GM12878 (cell line): Measurements from ENCODE around the gene COX6A2. TPM values are rescaled to one million over a fixed set of nuclear protein-coding genes. Genes with fewer than 3 reads are reported as not detected.

Experiments
- ATAC-seq: fragments of 200-7000 bp; cut with Tn5 transposase; 3 replicates; pipeline ENCODE4 v1.9.1; 2020; ENCODE audit warnings: mild to moderate bottlenecking, moderate library complexity
- BruUV-seq: library from RNA; stranded (reverse); fragments of 400-500 nt; replicated peaks from 2 replicates; lab custom pipeline; 2021; lab: Mats Ljungman, UMichigan
- CTCF ChIA-PET: fragments of 300-600 bp; sonication (Branson Sonifier 250); formaldehyde crosslinking; extraction: SDS; loops from one replicate; lab custom pipeline; 2021; ENCODE audit warnings: inconsistent platforms; lab: Yijun Ruan, JAX
- POLR2A ChIA-PET: fragments of 350-600 bp; formaldehyde crosslinking; extraction: SDS; loops from one replicate; lab custom pipeline; 2021; ENCODE audit warnings: inconsistent platforms; lab: Charles Lee
- RAD21 ChIA-PET: fragments of 300-600 bp; sonication (Branson Sonifier 250); formaldehyde crosslinking; loops from one replicate; lab custom pipeline; 2023; ENCODE audit warnings: antibody characterized with exemption; ENCODE audit not compliant: unreplicated experiment; lab: Charles Lee
- SMC1A ChIA-PET: fragments of 300-600 bp; sonication (Branson Sonifier 250); formaldehyde crosslinking; loops from one replicate; lab custom pipeline; 2023; ENCODE audit not compliant: unreplicated experiment, uncharacterized antibody; lab: Charles Lee
- DNase-seq: peaks from one replicate; pipeline ENCODE4 v3.0.0-alpha.2; 2011; ENCODE audit warnings: low read depth, low spot score
- FAIRE-seq: peaks from 3 replicates; lab custom pipeline; 2011; peaks lifted over from hg19 to GRCh38; lab: Jason Lieb, UNC
- H2AFZ ChIP-seq: 2 replicates; pipeline ENCODE4 v1.6.0; 2011; ENCODE audit warnings: low read depth, low read length, control low read depth; ENCODE audit not compliant: control insufficient read depth
- H3K27ac ChIP-seq: 2 replicates; pipeline ENCODE4 v1.5.1; 2011; ENCODE audit warnings: control low read depth; ENCODE audit not compliant: control insufficient read depth, insufficient read depth
- H3K27me3 ChIP-seq, 2 experiments: replicated peaks in 1 of 2; 2 replicates each; pipeline versions ENCODE4 v1.6.0 to v1.6.1; 2011; ENCODE audit warnings: low read length in 1 of 2; ENCODE audit not compliant: control insufficient read depth in 2 of 2, insufficient read depth in 2 of 2
- H3K36me3 ChIP-seq, 2 experiments: 2 replicates each; pipeline ENCODE4 v1.5.1; 2011; ENCODE audit warnings: low read length in 1 of 2; ENCODE audit not compliant: control insufficient read depth in 2 of 2, insufficient read depth in 2 of 2
- H3K4me1 ChIP-seq: 2 replicates; pipeline ENCODE4 v1.6.1; 2011; ENCODE audit warnings: mild to moderate bottlenecking, low read length, moderate library complexity, mixed read lengths; ENCODE audit not compliant: control insufficient read depth, insufficient read depth
- H3K4me2 ChIP-seq: 2 replicates; pipeline ENCODE4 v1.6.0; 2011; ENCODE audit warnings: control low read depth; ENCODE audit not compliant: control insufficient read depth, insufficient read depth
- H3K4me3 ChIP-seq: fragments of 200-600 bp; sonication (generic); 2 replicates; pipeline ENCODE4 v1.5.1; 2016
- H3K79me2 ChIP-seq: 2 replicates; pipeline ENCODE4 v1.6.0; 2011; ENCODE audit warnings: low read length; ENCODE audit not compliant: control insufficient read depth, insufficient read depth
- H3K9ac ChIP-seq: 2 replicates; pipeline ENCODE4 v1.8.0; 2011; ENCODE audit warnings: low read length, control low read depth, mixed read lengths; ENCODE audit not compliant: control insufficient read depth, insufficient read depth
- H3K9me3 ChIP-seq: replicated peaks from 3 replicates; pipeline ENCODE4 v1.5.1; 2011; ENCODE audit warnings: mild to moderate bottlenecking, low read length; ENCODE audit not compliant: control insufficient read depth, insufficient read depth
- H4K20me1 ChIP-seq: 2 replicates; pipeline ENCODE4 v1.6.0; 2011; ENCODE audit not compliant: control insufficient read depth, insufficient read depth
- ASH2L ChIP-seq: fragments of 300-600, 200-600 bp; sonication (generic); IDR thresholded peaks from 2 replicates; pipeline ENCODE4 v1.6.1; 2017; ENCODE audit warnings: low read depth, mild to moderate bottlenecking, borderline replicate concordance
- BRCA1 ChIP-seq: IDR thresholded peaks from 2 replicates; pipeline ENCODE4 v1.6.1; 2011; ENCODE audit warnings: low read depth, low read length, improper control_type of control experiment
- CREM ChIP-seq: IDR thresholded peaks from 2 replicates; pipeline ENCODE4 v1.6.1; 2014; ENCODE audit warnings: antibody characterized with exemption, low read depth
- E4F1 ChIP-seq: fragments of 450-650 bp; IDR thresholded peaks from 2 replicates; pipeline ENCODE4 v1.6.1; 2018; ENCODE audit warnings: borderline replicate concordance, mild to moderate bottlenecking; ENCODE audit not compliant: partially characterized antibody
- EGR1 ChIP-seq, 2 experiments: IDR thresholded peaks; 1 replicate in 1 of 2; 2 replicates in 1 of 2; pipeline ENCODE4 v1.6.1; 2011 to 2012; ENCODE audit warnings: low read depth in 2 of 2, low read length in 2 of 2, borderline replicate concordance in 1 of 2, mild to moderate bottlenecking in 1 of 2, moderate library complexity in 1 of 2
- EP300 ChIP-seq, 2 experiments: fragments of 150-350 bp in 1 of 2; IDR thresholded peaks; 2 replicates each; pipeline ENCODE4 v1.6.1; 2011 to 2012; ENCODE audit warnings: low read depth in 2 of 2, low read length in 2 of 2, borderline replicate concordance in 1 of 2, improper control_type of control experiment in 1 of 2, inconsistent platforms in 1 of 2; ENCODE audit not compliant: control insufficient read depth in 1 of 2
- EZH2 ChIP-seq: IDR thresholded peaks from 2 replicates; pipeline ENCODE4 v1.6.1; 2012; ENCODE audit warnings: low read depth, mild to moderate bottlenecking, control low read depth, inconsistent platforms, low read length, borderline replicate concordance; ENCODE audit not compliant: control insufficient read depth
- HDAC2 ChIP-seq: fragments of 200-600 bp; sonication (generic); IDR thresholded peaks from 2 replicates; pipeline ENCODE4 v1.6.1; 2017
- MTA3 ChIP-seq: IDR thresholded peaks from 2 replicates; pipeline ENCODE4 v1.6.1; 2012; ENCODE audit warnings: low read length, inconsistent platforms, borderline replicate concordance
- NR2F1 ChIP-seq: fragments of 450-650 bp; conservative IDR thresholded peaks from 2 replicates; pipeline ENCODE4 v1.6.1; 2017; ENCODE audit warnings: mild to moderate bottlenecking
- PAX5 ChIP-seq: IDR thresholded peaks from 2 replicates; pipeline ENCODE4 v1.6.1; 2011; ENCODE audit warnings: low read depth, low read length, borderline replicate concordance
- SMAD1 ChIP-seq: fragments of 450-650 bp; IDR thresholded peaks from 2 replicates; pipeline ENCODE4 v1.6.1; 2018; ENCODE audit warnings: mild to moderate bottlenecking, low read depth; ENCODE audit not compliant: partially characterized antibody
- SPI1 ChIP-seq: IDR thresholded peaks from 2 replicates; pipeline ENCODE4 v1.6.1; 2011; ENCODE audit warnings: low read depth, mild to moderate bottlenecking, low read length, moderate library complexity, borderline replicate concordance; ENCODE audit not compliant: insufficient read depth
- STAT1 ChIP-seq: fragments of 450-650 bp; conservative IDR thresholded peaks from 2 replicates; pipeline ENCODE4 v1.6.1; 2014; ENCODE audit warnings: antibody characterized with exemption, mild to moderate bottlenecking
- SUPT20H ChIP-seq: IDR thresholded peaks from 2 replicates; pipeline ENCODE4 v1.6.1; 2011; ENCODE audit warnings: low read depth, mild to moderate bottlenecking, low read length, moderate library complexity, borderline replicate concordance; ENCODE audit not compliant: control insufficient read depth
- TBL1XR1 ChIP-seq: IDR thresholded peaks from 2 replicates; pipeline ENCODE4 v1.6.1; 2012; ENCODE audit warnings: low read depth, low read length, improper control_type of control experiment
- USF1 ChIP-seq: IDR thresholded peaks from 2 replicates; pipeline ENCODE4 v1.6.1; 2011; ENCODE audit warnings: borderline replicate concordance, low read depth, mild to moderate bottlenecking, moderate library complexity, mixed read lengths, low read length; ENCODE audit not compliant: insufficient read depth; ENCODE audit errors: extremely low read length
- ZNF384 ChIP-seq: IDR thresholded peaks from 2 replicates; pipeline ENCODE4 v1.6.1; 2012; ENCODE audit warnings: low read depth, mild to moderate bottlenecking, low read length, improper control_type of control experiment, borderline replicate concordance
- WGBS: methylation state at CpG from one replicate; pipeline ENCODE4 v1.1.6; 2016; ENCODE audit warnings: low lambda C conversion rate; ENCODE audit not compliant: insufficient replicate concordance, insufficient coverage; ENCODE audit errors: missing lambda C conversion rate; 5-methylcytosine and 5-hydroxymethylcytosine counted together
- in situ Hi-C: fragments of 300-500 bp; cut with MboI; formaldehyde crosslinking; loops from 9 replicates; pipeline ENCODE4 v1.14.3; 2018; ENCODE audit warnings: mixed read lengths
- intact Hi-C: fragments of 100-400 bp; cut with micrococcal nuclease; formaldehyde crosslinking; loops from one replicate; pipeline ENCODE4 v1.14.2; 2022; ENCODE audit not compliant: unreplicated experiment
- polyA plus RNA-seq, 11 experiments: library from polyadenylated mRNA; depleted of rRNA in 4 of 11; unstranded in 6 of 11; stranded (reverse) in 5 of 11; fragments of >200 nt; fragmentation: Nextera tagmentation in 4 of 11; fragmentation: Illumina TruSeq in 1 of 11; extraction: Ambion mirVana in 4 of 11; extraction: Trizol in 1 of 11; gene quantifications; 1 replicate in 1 of 11; 2 replicates in 10 of 11; pipeline versions ENCODE4 v1.2.1 to v1.2.3, GENCODE V29; 2011 to 2016; ENCODE audit warnings: inconsistent platforms in 2 of 11, missing spikeins in 2 of 11, low read depth in 1 of 11
- total RNA-seq, 4 experiments: library from RNA; depleted of rRNA in 3 of 4; stranded (reverse); fragments of >200 nt in 3 of 4; fragmentation: Illumina TruSeq in 1 of 4; extraction: Trizol in 1 of 4; gene quantifications; 2 replicates each; pipeline versions ENCODE4 v1.2.1 to v1.2.3, GENCODE V29; 2013 to 2021

COX6A2 gene
- total and polyA plus RNA-seq, 10 of the 15 experiments (the other 5 are each of a cell fraction or from before 2014, with no cell fraction given): not detected

GRCh38 chr16:31456988-31457360, 28.8 kb upstream of the COX6A2 start:
- peak overlapping the region; percentile 97 for H3K4me2 ChIP-seq
- H3K4me1 ChIP-seq: peaks cover 16% of the 10 kb centered on the region
- 0 out of 2 replicates have a peak overlapping the region, but pooled peaks have one; percentile 17 for H3K9ac ChIP-seq
- ChIA-PET CTCF (interaction anchor here (1.1 to 7.0 kb wide), 10 partner anchors 13 to 420 kb away, joined by 3 to 71 read pairs (median 8); partner anchors contain the start of genes ZNF267 and ZNF843), SMC1A (interaction anchor here (0.6 to 2.1 kb wide), 7 partner anchors 17 to 612 kb away, joined by 3 to 14 read pairs (median 3); no protein-coding TSS in a partner anchor), RAD21 (interaction anchor here (0.7 to 4.0 kb wide), 5 partner anchors 14 to 412 kb away, joined by 3 to 21 read pairs (median 4); partner anchors contain the start of gene ZNF843), POLR2A (interaction anchor here (1.6 to 4.0 kb wide), 2 partner anchors 277 to 416 kb away, joined by 4 to 20 read pairs; partner anchors contain the start of genes FUS and ZNF267)
- H3K27ac ChIP-seq: no peak overlapping the region
- peaks cover 46% of the 10 kb centered on the region for H3K79me2 ChIP-seq
- H4K20me1 ChIP-seq: peaks cover 7% of the 10 kb centered on the region; the same call in 1 of the 2 replicates
- no peak for FAIRE-seq
- peaks cover 0 to 3% of the 10 kb centered on the region in 2 experiments; a peak in 2 of 4 replicates for H3K36me3 ChIP-seq
- TF ChIP-seq MTA3: no peak
- no peak for TF ChIP-seq PAX5
- no peak for TF ChIP-seq TBL1XR1
- TF ChIP-seq BRCA1: no peak
- no peak for TF ChIP-seq STAT1
- no peak for TF ChIP-seq SPI1
- no peak for TF ChIP-seq CREM
- no peak for TF ChIP-seq USF1
- no peak for TF ChIP-seq EZH2
- no peak for TF ChIP-seq SUPT20H
- no peak for TF ChIP-seq ASH2L
- no peak for TF ChIP-seq EP300 (IDR thresholded peaks at IDR 0.05; ENCODE audit: borderline replicate concordance in 1 of 2, control insufficient read depth in 1 of 2, low read depth in 2 of 2, low read length in 2 of 2)
- no peak for TF ChIP-seq ZNF384
- no peak for TF ChIP-seq NR2F1
- no peak for TF ChIP-seq HDAC2
- no peak for TF ChIP-seq SMAD1
- no peak for TF ChIP-seq EGR1 (IDR thresholded peaks at IDR 0.05; ENCODE audit: borderline replicate concordance in 1 of 2, low read depth in 2 of 2, low read length in 2 of 2)
- no peak for TF ChIP-seq E4F1
- 91% methylated on average over 8 of the region's 8 CpGs for WGBS
- H2AFZ ChIP-seq: no peak overlapping the region
- intact Hi-C loops: loop anchor here (5.0 kb wide), 1 partner anchor 50 kb away; the partner anchor contains the start of gene RUSF1
- H3K27me3 ChIP-seq: no peaks in the 10 kb centered on the region
- H3K9me3 ChIP-seq: no peaks in the 10 kb centered on the region
- no peak for ATAC-seq
- no peak for DNase-seq
- in situ Hi-C loops: loop anchor here (5.0 kb wide), 2 partner anchors 240 to 410 kb away; no protein-coding TSS in a partner anchor
- H3K4me3 ChIP-seq: peak overlapping the region; percentile 87
- BruUV-seq: no TSS peak
